ENCODE measurements around the gene SPINK8. TPM values are rescaled to one million over a fixed set of nuclear protein-coding genes. Genes with fewer than 3 reads are reported as not detected.

SPINK8 gene
- polyA plus RNA-seq, 1 donor (not counting 4 experiments of a cell fraction or from before 2014, with no cell fraction given), result not detected

DNA sequence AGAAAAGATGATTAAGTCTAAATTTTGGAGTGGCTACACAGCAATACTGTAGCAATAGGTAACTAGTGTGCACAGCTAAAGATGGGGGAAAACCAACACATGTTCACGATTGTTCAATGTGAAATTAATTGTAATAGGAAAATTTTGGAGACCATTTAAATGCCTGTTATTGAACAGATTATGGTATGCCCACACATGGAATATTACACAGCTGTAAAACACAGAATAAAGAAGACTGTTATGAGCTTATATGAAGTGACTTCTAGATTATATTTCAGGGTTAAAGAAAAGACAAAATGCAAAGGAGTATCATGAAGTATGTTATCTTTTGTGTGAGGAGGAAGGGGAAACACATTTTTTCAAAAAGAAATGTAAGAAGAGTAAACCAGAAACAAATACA lies 43.8 kb downstream of the SPINK8 start:
- no peak for FAIRE-seq
- TF ChIP-seq, protein P1, sequence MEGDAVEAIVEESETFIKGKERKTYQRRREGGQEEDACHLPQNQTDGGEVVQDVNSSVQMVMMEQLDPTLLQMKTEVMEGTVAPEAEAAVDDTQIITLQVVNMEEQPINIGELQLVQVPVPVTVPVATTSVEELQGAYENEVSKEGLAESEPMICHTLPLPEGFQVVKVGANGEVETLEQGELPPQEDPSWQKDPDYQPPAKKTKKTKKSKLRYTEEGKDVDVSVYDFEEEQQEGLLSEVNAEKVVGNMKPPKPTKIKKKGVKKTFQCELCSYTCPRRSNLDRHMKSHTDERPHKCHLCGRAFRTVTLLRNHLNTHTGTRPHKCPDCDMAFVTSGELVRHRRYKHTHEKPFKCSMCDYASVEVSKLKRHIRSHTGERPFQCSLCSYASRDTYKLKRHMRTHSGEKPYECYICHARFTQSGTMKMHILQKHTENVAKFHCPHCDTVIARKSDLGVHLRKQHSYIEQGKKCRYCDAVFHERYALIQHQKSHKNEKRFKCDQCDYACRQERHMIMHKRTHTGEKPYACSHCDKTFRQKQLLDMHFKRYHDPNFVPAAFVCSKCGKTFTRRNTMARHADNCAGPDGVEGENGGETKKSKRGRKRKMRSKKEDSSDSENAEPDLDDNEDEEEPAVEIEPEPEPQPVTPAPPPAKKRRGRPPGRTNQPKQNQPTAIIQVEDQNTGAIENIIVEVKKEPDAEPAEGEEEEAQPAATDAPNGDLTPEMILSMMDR (optimal IDR thresholded peaks at IDR 0.05 in 1 of 3, IDR thresholded peaks at IDR 0.05 in 1 of 3, conservative IDR thresholded peaks at IDR 0.05 in 1 of 3; ENCODE audit: extremely low read depth in 1 of 3, insufficient read depth in 2 of 3, low read length in 3 of 3), result no peak
- no peak for TF ChIP-seq EZH2 (IDR thresholded peaks at IDR 0.05; ENCODE audit: low read length)
- dilution Hi-C loops (cut with MboI; ENCODE audit: extremely low pct_ligation_motif_present, low sequenced_read_pairs), result no loop called here

DNA sequence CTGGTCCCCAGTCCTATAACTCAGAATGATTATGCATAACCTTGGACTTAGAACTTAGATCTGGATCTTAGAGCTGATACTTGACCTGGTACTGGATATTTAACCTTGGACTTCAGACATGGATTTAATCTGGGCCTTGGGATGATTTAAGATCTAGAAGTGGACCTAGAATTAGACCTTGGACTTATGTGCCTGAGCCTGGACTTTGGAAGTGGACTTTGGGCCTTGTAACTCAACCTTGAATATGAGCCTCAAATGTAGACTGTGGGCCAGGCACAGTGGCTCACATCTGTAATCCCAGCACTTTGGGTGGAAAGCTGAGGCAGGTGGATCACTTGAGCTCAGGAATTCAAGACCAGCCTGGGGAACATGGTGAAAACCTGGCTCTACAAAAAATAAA lies 46.4 kb downstream of the SPINK8 start:
- Histone ChIP-seq H3K9me1 (ENCODE audit: control insufficient read depth, extremely low read depth, insufficient read depth, low read length) (no peaks in the 10 kb centered on the region), H3K9ac (ENCODE audit: control insufficient read depth, extremely low read depth, insufficient read depth, low read length) (no peak overlapping the region), H2AFZ (ENCODE audit: control insufficient read depth, low read length) (no peak overlapping the region), H3K4me1 (ENCODE audit: control insufficient read depth, extremely low read depth, insufficient read depth, low read length) (no peaks in the 10 kb centered on the region), H3K9me3 (ENCODE audit: control insufficient read depth, low read depth, low read length) (no peaks in the 10 kb centered on the region), H3K79me2 (ENCODE audit: control insufficient read depth, insufficient read depth, low read length) (no peaks in the 10 kb centered on the region), H4K20me1 (ENCODE audit: control insufficient read depth, extremely low read depth, insufficient read depth, low read length) (no peaks in the 10 kb centered on the region), H3K4me2 (ENCODE audit: control insufficient read depth, extremely low read depth, insufficient read depth, low read depth, low read length) (no peak overlapping the region), H3K27ac (ENCODE audit: control insufficient read depth, insufficient read depth, low read length) (no peak overlapping the region), H3K4me3 (ENCODE audit: control insufficient read depth in 2 of 3, extremely low read depth in 1 of 3, insufficient read depth in 2 of 3, low read depth in 1 of 3, low read length in 3 of 3) (no peak overlapping the region), H3K27me3 (ENCODE audit: control insufficient read depth, extremely low read depth, insufficient read depth, low read length) (no peaks in the 10 kb centered on the region), H3K36me3 (ENCODE audit: control insufficient read depth in 2 of 2, extremely low read depth in 1 of 2, insufficient read depth in 2 of 2, low read length in 2 of 2) (no peaks in the 10 kb centered on the region)
- TF ChIP-seq EZH2 (IDR thresholded peaks at IDR 0.05; ENCODE audit: low read length), result no peak
- TF ChIP-seq, protein P1 (optimal IDR thresholded peaks at IDR 0.05 in 1 of 3, IDR thresholded peaks at IDR 0.05 in 1 of 3, conservative IDR thresholded peaks at IDR 0.05 in 1 of 3; ENCODE audit: extremely low read depth in 1 of 3, insufficient read depth in 2 of 3, low read length in 3 of 3), result no peak
- no peak for DNase-seq (ENCODE audit: low read depth, low spot score)
- no peak for FAIRE-seq
- dilution Hi-C loops (cut with MboI; ENCODE audit: extremely low pct_ligation_motif_present, low sequenced_read_pairs), result no loop called here

More for the DNA sequence above, 43.8 kb downstream of the SPINK8 start:
- DNase-seq (ENCODE audit: low read depth, low spot score), result no peak
- Histone ChIP-seq H2AFZ (ENCODE audit: control insufficient read depth, low read length) (no peak overlapping the region), H3K9me3 (ENCODE audit: control insufficient read depth, low read depth, low read length) (no peaks in the 10 kb centered on the region), H3K4me3 (ENCODE audit: control insufficient read depth in 2 of 3, extremely low read depth in 1 of 3, insufficient read depth in 2 of 3, low read depth in 1 of 3, low read length in 3 of 3) (no peak overlapping the region), H4K20me1 (ENCODE audit: control insufficient read depth, extremely low read depth, insufficient read depth, low read length) (no peaks in the 10 kb centered on the region), H3K9ac (ENCODE audit: control insufficient read depth, extremely low read depth, insufficient read depth, low read length) (no peak overlapping the region), H3K4me1 (ENCODE audit: control insufficient read depth, extremely low read depth, insufficient read depth, low read length) (no peaks in the 10 kb centered on the region), H3K27me3 (ENCODE audit: control insufficient read depth, extremely low read depth, insufficient read depth, low read length) (no peaks in the 10 kb centered on the region), H3K36me3 (ENCODE audit: control insufficient read depth in 2 of 2, extremely low read depth in 1 of 2, insufficient read depth in 2 of 2, low read length in 2 of 2) (peaks cover 11 to 13% of the 10 kb centered on the region in 2 experiments), H3K9me1 (ENCODE audit: control insufficient read depth, extremely low read depth, insufficient read depth, low read length) (no peaks in the 10 kb centered on the region), H3K27ac (ENCODE audit: control insufficient read depth, insufficient read depth, low read length) (no peak overlapping the region), H3K4me2 (ENCODE audit: control insufficient read depth, extremely low read depth, insufficient read depth, low read depth, low read length) (no peak overlapping the region), H3K79me2 (ENCODE audit: control insufficient read depth, insufficient read depth, low read length) (no peaks in the 10 kb centered on the region)
